Measurements from ENCODE around the gene FREM2. TPM values are rescaled to one million over a fixed set of nuclear protein-coding genes. Genes with fewer than 3 reads are reported as not detected.
A peak's percentile ranks its signal among the peaks of the same experiment; 100 is the strongest.

FREM2 gene
- total and polyA plus RNA-seq, 7 donors: 0.18 to 9.4 (median 2.2) TPM

GRCh38 chr13:38849315-38849714 lies 162.4 kb downstream of the FREM2 start:
- Histone ChIP-seq H3K36me3 (ENCODE audit: insufficient read depth in 1 of 2, low read depth in 1 of 2) (peaks cover 0 to 7% of the 10 kb centered on the region in 2 donors), H3K27me3 (ENCODE audit: insufficient read depth in 3 of 3, low read length in 2 of 3) (no peaks in the 10 kb centered on the region), H3K27ac (no peak overlapping the region), H3K4me1 (peaks cover 18% of the 10 kb centered on the region), H3K9me3 (no peaks in the 10 kb centered on the region), H3K4me3 (no peak overlapping the region)
- DNase-seq: no peak
- intact Hi-C loops (cut with DNase I): no loop called here
- peak; percentile 18 to 49 (median 26) for ATAC-seq
- TF ChIP-seq CTCF (IDR thresholded peaks at IDR 0.05): no peak
- WGBS, 3 donors: 46 to 60% (median 49%) methylated on average over 4 of the region's 4 CpGs

GRCh38 chr13:38850868-38851626 lies 164.2 kb downstream of the FREM2 start:
- H3K36me3 ChIP-seq (ENCODE audit: insufficient read depth in 1 of 2, low read depth in 1 of 2): peaks cover 0 to 7% of the 10 kb centered on the region in 2 donors
- 80 to 84% (median 84%) methylated on average over 5 of the region's 5 CpGs for WGBS, 3 donors
- no peaks in the 10 kb centered on the region for H3K9me3 ChIP-seq
- H3K4me1 ChIP-seq: peaks cover 7% of the 10 kb centered on the region
- H3K4me3 ChIP-seq: no peak overlapping the region
- intact Hi-C loops (cut with DNase I): loop anchor here in 1 of 2 donors (10.0 kb wide), 1 partner anchor 1766 kb away; no protein-coding TSS in a partner anchor
- no peak overlapping the region for H3K27ac ChIP-seq
- DNase-seq: no peak
- no peak for TF ChIP-seq CTCF (IDR thresholded peaks at IDR 0.05)
- no peaks in the 10 kb centered on the region for H3K27me3 ChIP-seq (ENCODE audit: insufficient read depth in 3 of 3, low read length in 2 of 3)
- no peak for ATAC-seq

- ATAC-seq (no peak), DNase-seq (no peak)
- WGBS, 3 donors: 56 to 74% (median 64%) methylated on average over 3 of the region's 3 CpGs
- no peaks in the 10 kb centered on the region for H3K27me3 ChIP-seq (ENCODE audit: insufficient read depth in 3 of 3, low read length in 2 of 3)
- H3K27ac ChIP-seq: no peak overlapping the region
- TF ChIP-seq CTCF (IDR thresholded peaks at IDR 0.05): no peak
- no peaks in the 10 kb centered on the region for H3K4me1 ChIP-seq
- intact Hi-C loops (cut with DNase I): loop anchor here in 1 of 2 donors (10.0 kb wide), 1 partner anchor 1769 kb away; no protein-coding TSS in a partner anchor
- no peak overlapping the region for H3K4me3 ChIP-seq
- H3K9me3 ChIP-seq: no peaks in the 10 kb centered on the region
- peaks cover 0 to 17% of the 10 kb centered on the region in 2 donors for H3K36me3 ChIP-seq (ENCODE audit: insufficient read depth in 1 of 2, low read depth in 1 of 2)
Measured at GRCh38 chr13:38854226-38854625, 167.3 kb downstream of the FREM2 start.

- no peaks in the 10 kb centered on the region for H3K4me1 ChIP-seq
- DNase-seq: no peak
- peaks cover 0 to 27% of the 10 kb centered on the region in 2 donors for H3K36me3 ChIP-seq (ENCODE audit: insufficient read depth in 1 of 2, low read depth in 1 of 2)
- intact Hi-C loops (cut with DNase I): loop anchor here in 1 of 2 donors (5.0 to 10.0 kb wide), 2 partner anchors 164 to 1771 kb away; no protein-coding TSS in a partner anchor
- H3K4me3 ChIP-seq: no peak overlapping the region
- H3K9me3 ChIP-seq: no peaks in the 10 kb centered on the region
- H3K27ac ChIP-seq: no peak overlapping the region
- ATAC-seq: no peak
- WGBS, 3 donors: 85 to 92% (median 88%) methylated on average over 4 of the region's 4 CpGs
- H3K27me3 ChIP-seq (ENCODE audit: insufficient read depth in 3 of 3, low read length in 2 of 3): no peaks in the 10 kb centered on the region
- TF ChIP-seq CTCF (IDR thresholded peaks at IDR 0.05): no peak
Measured at GRCh38 chr13:38856065-38856464, 169.2 kb downstream of the FREM2 start.
